ENCODE results near the gene DUOX2.

The DUOX2 gene

DNA sequence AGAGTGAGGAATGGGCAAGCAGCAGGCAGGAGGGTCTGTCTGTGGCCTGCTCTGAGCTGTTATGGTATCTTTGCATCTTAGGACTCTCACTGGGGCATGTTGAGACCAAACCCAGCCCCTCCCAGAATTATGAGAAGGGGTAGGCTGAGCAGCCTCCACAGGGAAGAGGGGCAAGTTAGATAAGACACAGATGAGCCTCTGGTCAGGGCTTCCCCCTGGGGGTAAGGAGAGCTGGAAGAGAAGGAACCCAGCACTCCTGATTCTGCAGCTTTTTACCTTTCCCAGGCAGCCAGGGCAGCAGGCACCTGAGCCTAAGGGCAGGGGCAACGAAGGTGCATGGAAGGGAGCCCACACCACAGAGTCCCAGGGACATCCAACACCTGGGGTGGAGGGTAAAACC is 35.1 kb upstream of the DUOX2 start:
- no peaks in the 10 kb centered on the region for H3K27me3 ChIP-seq (ENCODE audit: insufficient read depth, low read length)
- no peaks in the 10 kb centered on the region for H3K36me3 ChIP-seq (ENCODE audit: insufficient read depth, low read length)
- H3K27ac ChIP-seq (ENCODE audit: low read depth, low read length), result no peak overlapping the region
- no peaks in the 10 kb centered on the region for H3K79me2 ChIP-seq (ENCODE audit: control insufficient read depth, insufficient read depth, low read length, unreplicated experiment)
- H2AFZ ChIP-seq (ENCODE audit: low read length, unreplicated experiment), result no peak overlapping the region
- H3K4me1 ChIP-seq (ENCODE audit: control insufficient read depth, insufficient read depth, low read length, unreplicated experiment), result peaks cover 4% of the 10 kb centered on the region
- no peak overlapping the region for H3K4me3 ChIP-seq (ENCODE audit: low read depth, low read length)

DNA sequence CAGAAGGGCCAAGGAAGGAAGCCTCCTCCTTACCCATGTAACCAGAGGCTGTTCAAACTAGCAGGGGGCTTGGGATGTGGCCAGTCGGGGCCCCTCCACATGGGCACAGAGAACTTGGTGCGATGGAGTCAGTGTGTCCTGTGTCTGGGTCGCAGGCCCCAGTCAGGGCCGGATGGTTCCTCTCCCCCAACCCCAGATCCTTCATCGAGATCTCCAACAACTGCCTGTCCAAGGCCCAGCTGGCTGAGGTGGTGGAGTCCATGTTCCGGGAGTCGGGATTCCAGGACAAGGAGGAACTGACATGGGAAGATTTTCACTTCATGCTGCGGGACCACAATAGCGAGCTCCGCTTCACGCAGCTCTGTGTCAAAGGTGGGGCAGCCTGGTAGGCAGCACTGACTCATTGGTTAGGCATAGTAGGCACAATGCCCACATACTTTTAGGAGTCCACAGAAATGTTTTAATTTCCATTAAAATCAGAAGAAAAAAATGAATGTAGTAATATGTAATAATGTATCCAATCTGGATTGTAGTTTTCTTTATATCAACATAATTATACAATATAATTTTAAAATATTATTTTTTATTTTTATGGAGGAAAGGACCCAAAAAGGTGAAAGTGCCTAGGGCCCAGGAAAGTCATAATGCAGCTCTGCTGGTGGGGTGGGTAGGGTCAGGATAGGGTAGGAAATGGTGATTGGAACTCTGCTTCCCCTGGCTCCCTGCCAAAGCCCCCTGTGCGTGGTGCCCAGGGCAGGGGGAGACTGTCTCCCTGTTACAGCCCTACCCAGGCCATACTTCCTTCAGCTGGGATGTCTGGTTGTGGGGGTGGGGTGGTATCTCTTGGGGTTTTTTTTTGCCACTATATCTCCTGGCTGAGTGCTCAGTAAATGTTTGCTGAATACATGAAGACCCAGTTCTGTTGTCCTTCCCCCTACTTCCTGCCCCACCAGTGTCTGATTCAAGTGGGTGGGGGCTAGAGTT is 34.4 kb upstream of the DUOX2 start:
- H3K4me1 ChIP-seq (ENCODE audit: control insufficient read depth, insufficient read depth, low read length, unreplicated experiment), result peaks cover 4% of the 10 kb centered on the region
- no peaks in the 10 kb centered on the region for H3K36me3 ChIP-seq (ENCODE audit: insufficient read depth, low read length)
- H3K79me2 ChIP-seq (ENCODE audit: control insufficient read depth, insufficient read depth, low read length, unreplicated experiment), result no peaks in the 10 kb centered on the region
- no peak overlapping the region for H2AFZ ChIP-seq (ENCODE audit: low read length, unreplicated experiment)
- H3K4me3 ChIP-seq (ENCODE audit: low read depth, low read length), result no peak overlapping the region
- no peaks in the 10 kb centered on the region for H3K27me3 ChIP-seq (ENCODE audit: insufficient read depth, low read length)
- no peak overlapping the region for H3K27ac ChIP-seq (ENCODE audit: low read depth, low read length)

DNA sequence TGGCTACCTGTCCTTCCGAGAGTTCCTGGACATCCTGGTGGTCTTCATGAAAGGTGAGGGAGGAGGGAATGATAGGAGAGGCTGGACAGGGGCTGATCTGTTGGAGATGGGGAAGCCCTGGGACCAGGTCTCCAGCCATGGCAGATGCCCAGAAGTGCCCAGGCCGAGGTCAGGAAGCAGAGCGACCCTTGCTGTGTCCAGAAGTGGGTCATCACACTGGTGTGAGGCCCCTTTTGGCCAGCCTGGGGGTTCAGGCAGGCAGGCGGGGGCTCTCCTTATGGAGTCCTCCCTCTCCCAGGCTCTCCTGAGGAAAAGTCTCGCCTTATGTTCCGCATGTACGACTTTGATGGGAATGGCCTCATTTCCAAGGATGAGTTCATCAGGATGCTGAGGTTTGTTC is 33.6 kb upstream of the DUOX2 start:
- no peaks in the 10 kb centered on the region for H3K79me2 ChIP-seq (ENCODE audit: control insufficient read depth, insufficient read depth, low read length, unreplicated experiment)
- H2AFZ ChIP-seq (ENCODE audit: low read length, unreplicated experiment), result no peak overlapping the region
- H3K4me1 ChIP-seq (ENCODE audit: control insufficient read depth, insufficient read depth, low read length, unreplicated experiment), result peaks cover 4% of the 10 kb centered on the region
- H3K36me3 ChIP-seq (ENCODE audit: insufficient read depth, low read length), result no peaks in the 10 kb centered on the region
- H3K27ac ChIP-seq (ENCODE audit: low read depth, low read length), result no peak overlapping the region
- no peaks in the 10 kb centered on the region for H3K27me3 ChIP-seq (ENCODE audit: insufficient read depth, low read length)
- H3K4me3 ChIP-seq (ENCODE audit: low read depth, low read length), result no peak overlapping the region

DNA sequence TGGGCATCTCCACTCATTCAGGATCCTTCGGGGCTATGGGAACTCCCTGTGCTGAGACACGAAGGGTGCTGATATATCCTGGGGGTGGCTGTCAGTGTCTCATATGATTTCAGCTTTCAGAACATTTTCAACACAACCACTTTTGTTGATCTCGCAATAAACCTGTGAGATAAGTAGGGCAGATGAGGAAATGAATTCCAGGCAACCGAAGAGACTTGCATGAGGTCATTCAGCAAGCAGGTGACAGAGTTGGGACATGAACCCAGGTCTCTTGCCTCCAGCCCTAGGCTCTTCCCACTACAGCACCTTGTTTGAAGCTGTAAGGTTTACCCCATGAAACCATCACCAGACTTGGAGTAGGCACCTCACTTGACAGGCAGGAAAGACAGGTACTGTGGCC is 32.4 kb upstream of the DUOX2 start:
- H3K27ac ChIP-seq (ENCODE audit: low read depth, low read length), result no peak overlapping the region
- H3K79me2 ChIP-seq (ENCODE audit: control insufficient read depth, insufficient read depth, low read length, unreplicated experiment), result no peaks in the 10 kb centered on the region
- no peak overlapping the region for H2AFZ ChIP-seq (ENCODE audit: low read length, unreplicated experiment)
- H3K36me3 ChIP-seq (ENCODE audit: insufficient read depth, low read length), result no peaks in the 10 kb centered on the region
- H3K27me3 ChIP-seq (ENCODE audit: insufficient read depth, low read length), result no peaks in the 10 kb centered on the region
- H3K4me3 ChIP-seq (ENCODE audit: low read depth, low read length), result no peak overlapping the region
- peaks cover 4% of the 10 kb centered on the region for H3K4me1 ChIP-seq (ENCODE audit: control insufficient read depth, insufficient read depth, low read length, unreplicated experiment)

DNA sequence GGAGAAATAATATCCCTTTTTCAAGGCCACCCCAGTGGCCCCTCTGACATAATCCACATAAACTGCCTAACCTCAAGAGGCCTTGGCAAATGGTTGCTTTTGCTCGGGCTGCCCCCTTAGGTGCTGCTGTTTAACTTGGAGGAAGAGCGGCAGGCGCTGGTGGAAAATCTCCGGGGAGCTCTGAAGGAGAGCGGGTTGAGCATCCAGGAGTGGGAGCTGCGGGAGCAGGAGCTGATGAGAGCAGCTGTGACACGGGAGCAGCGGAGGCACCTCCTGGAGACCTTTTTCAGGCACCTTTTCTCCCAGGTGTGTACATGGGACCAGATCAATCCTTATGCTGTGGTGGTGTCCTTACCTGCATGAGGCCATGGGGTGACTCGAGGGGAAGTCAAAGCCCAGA is 30.8 kb upstream of the DUOX2 start:
- no peaks in the 10 kb centered on the region for H3K36me3 ChIP-seq (ENCODE audit: insufficient read depth, low read length)
- H3K4me1 ChIP-seq (ENCODE audit: control insufficient read depth, insufficient read depth, low read length, unreplicated experiment), result peaks cover 4% of the 10 kb centered on the region
- H2AFZ ChIP-seq (ENCODE audit: low read length, unreplicated experiment), result no peak overlapping the region
- H3K27ac ChIP-seq (ENCODE audit: low read depth, low read length), result no peak overlapping the region
- H3K4me3 ChIP-seq (ENCODE audit: low read depth, low read length), result no peak overlapping the region
- H3K27me3 ChIP-seq (ENCODE audit: insufficient read depth, low read length), result no peaks in the 10 kb centered on the region
- no peaks in the 10 kb centered on the region for H3K79me2 ChIP-seq (ENCODE audit: control insufficient read depth, insufficient read depth, low read length, unreplicated experiment)

DNA sequence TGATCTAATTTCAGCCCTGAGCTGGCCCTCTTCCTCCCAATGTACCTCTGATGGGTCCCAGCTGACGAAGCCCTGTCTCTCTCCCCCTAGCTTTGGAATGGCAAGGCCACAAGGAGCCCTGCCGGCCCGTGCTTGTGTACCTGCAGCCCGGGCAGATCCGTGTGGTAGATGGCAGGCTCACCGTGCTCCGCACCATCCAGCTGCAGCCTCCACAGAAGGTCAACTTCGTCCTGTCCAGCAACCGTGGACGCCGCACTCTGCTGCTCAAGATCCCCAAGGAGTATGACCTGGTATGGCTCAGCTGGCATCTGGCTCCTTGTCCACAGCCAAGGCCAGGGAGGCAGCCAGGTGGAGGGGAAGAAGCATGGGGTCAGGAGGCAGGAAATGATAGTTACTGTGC is 30.0 kb upstream of the DUOX2 start:
- no peak overlapping the region for H3K4me3 ChIP-seq (ENCODE audit: low read depth, low read length)

DNA sequence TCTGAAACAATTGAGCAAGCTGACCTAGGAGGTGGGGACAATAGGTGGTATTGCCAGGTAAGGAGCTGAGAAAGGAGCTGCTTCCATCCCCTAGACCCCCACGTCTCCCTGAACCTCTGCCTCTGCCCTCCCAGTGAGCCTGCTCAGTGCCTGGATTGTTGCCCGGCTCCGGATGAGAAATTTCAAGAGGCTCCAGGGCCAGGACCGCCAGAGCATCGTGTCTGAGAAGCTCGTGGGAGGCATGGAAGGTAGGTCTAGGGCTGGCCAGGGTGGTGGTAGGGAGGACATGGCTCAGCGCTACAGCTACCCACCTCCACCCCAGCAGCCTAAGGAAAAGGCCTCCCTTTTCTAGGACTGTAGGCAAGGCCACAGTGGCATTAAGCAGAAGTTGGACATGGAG is 29.1 kb upstream of the DUOX2 start:
- H3K27me3 ChIP-seq (ENCODE audit: insufficient read depth, low read length), result no peaks in the 10 kb centered on the region
- peaks cover under 1% of the 10 kb centered on the region for H3K4me1 ChIP-seq (ENCODE audit: control insufficient read depth, insufficient read depth, low read length, unreplicated experiment)
- H3K4me3 ChIP-seq (ENCODE audit: low read depth, low read length), result no peak overlapping the region
- no peak overlapping the region for H3K27ac ChIP-seq (ENCODE audit: low read depth, low read length)
- no peak overlapping the region for H2AFZ ChIP-seq (ENCODE audit: low read length, unreplicated experiment)
- no peaks in the 10 kb centered on the region for H3K36me3 ChIP-seq (ENCODE audit: insufficient read depth, low read length)
- H3K79me2 ChIP-seq (ENCODE audit: control insufficient read depth, insufficient read depth, low read length, unreplicated experiment), result no peaks in the 10 kb centered on the region

More for the DNA sequence above, 30.0 kb upstream of the DUOX2 start:
- Histone ChIP-seq H3K27me3 (ENCODE audit: insufficient read depth, low read length) (no peaks in the 10 kb centered on the region), H2AFZ (ENCODE audit: low read length, unreplicated experiment) (no peak overlapping the region), H3K79me2 (ENCODE audit: control insufficient read depth, insufficient read depth, low read length, unreplicated experiment) (no peaks in the 10 kb centered on the region), H3K36me3 (ENCODE audit: insufficient read depth, low read length) (no peaks in the 10 kb centered on the region), H3K4me1 (ENCODE audit: control insufficient read depth, insufficient read depth, low read length, unreplicated experiment) (peaks cover 4% of the 10 kb centered on the region), H3K27ac (ENCODE audit: low read depth, low read length) (no peak overlapping the region)

DNA sequence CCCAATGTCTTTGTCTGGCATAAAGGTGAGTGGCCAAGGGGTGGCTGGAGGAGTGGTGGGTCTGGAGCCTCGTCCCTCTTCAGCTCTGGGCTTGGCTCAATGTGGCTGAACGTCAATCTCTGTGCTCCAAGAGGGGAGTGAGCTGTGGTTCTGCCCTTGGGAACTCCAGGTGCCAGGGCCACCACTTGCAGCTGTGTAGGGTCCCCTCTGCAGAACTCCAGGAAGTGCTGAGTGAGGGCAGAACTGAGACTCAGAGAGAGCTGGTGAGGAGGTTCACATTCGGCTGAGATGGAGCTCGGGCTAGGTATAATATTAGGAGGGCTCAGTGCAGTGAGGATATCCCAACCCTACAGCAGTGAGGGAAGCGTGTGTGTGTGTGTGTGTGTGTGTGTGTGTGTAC is 27.4 kb upstream of the DUOX2 start:
- Histone ChIP-seq H3K36me3 (ENCODE audit: insufficient read depth, low read length) (no peaks in the 10 kb centered on the region), H2AFZ (ENCODE audit: low read length, unreplicated experiment) (no peak overlapping the region), H3K27ac (ENCODE audit: low read depth, low read length) (no peak overlapping the region), H3K79me2 (ENCODE audit: control insufficient read depth, insufficient read depth, low read length, unreplicated experiment) (no peaks in the 10 kb centered on the region), H3K4me3 (ENCODE audit: low read depth, low read length) (no peak overlapping the region), H3K27me3 (ENCODE audit: insufficient read depth, low read length) (peaks cover 5% of the 10 kb centered on the region), H3K4me1 (ENCODE audit: control insufficient read depth, insufficient read depth, low read length, unreplicated experiment) (no peaks in the 10 kb centered on the region)

DNA sequence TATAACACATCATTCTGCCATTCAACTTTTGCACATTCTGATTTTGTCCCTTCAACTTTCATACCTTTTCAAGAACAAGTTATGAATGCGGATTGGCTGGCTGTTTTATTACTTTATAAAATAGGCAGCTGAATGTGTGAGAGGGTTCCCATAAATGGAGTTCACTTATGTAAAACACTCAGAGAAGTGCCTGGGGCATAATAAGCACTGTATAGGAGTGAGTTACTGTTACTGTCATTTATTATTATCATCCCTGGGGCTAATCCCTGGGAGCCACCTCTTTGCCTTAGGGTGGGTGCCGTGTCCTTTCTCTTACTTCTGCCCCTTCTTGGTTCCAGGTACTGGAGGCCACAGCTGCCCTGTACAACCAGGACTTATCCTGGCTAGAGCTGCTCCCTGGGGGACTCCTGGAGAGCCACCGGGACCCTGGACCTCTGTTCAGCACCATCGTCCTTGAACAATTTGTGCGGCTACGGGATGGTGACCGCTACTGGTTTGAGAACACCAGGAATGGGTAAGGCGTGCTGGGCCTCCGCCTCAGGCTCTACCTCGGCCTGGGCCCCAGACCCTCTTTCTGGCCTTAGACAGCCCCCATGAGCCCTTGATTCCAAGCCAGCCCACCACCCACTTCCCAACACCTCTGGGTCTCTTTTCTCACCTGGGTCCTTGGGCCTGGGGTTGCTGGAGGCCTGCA is 26.7 kb upstream of the DUOX2 start:
- Histone ChIP-seq H3K36me3 (ENCODE audit: insufficient read depth, low read length) (no peaks in the 10 kb centered on the region), H3K4me3 (ENCODE audit: low read depth, low read length) (no peak overlapping the region), H3K4me1 (ENCODE audit: control insufficient read depth, insufficient read depth, low read length, unreplicated experiment) (no peaks in the 10 kb centered on the region), H3K79me2 (ENCODE audit: control insufficient read depth, insufficient read depth, low read length, unreplicated experiment) (no peaks in the 10 kb centered on the region), H3K27me3 (ENCODE audit: insufficient read depth, low read length) (peaks cover 11% of the 10 kb centered on the region), H2AFZ (ENCODE audit: low read length, unreplicated experiment) (no peak overlapping the region), H3K27ac (ENCODE audit: low read depth, low read length) (no peak overlapping the region)

DNA sequence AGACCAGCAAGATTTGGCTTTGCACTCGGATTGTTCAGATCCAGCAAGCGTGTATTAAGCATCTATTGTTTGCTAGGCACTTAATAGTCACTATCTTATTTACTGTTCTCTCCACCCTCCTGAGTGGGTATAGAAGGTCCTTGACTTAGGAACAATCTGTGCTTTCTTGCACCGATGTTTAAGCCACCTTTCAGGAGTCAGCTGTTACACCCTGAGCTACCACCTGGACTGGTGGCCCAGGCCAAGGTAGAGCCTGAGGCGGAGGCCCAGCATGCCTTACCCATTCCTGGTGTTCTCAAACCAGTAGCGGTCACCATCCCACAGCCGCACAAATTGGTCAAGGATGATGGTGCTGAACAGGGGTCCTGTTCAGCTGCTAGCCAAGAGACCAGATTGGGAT is 25.8 kb upstream of the DUOX2 start:
- Histone ChIP-seq H3K4me1 (ENCODE audit: control insufficient read depth, insufficient read depth, low read length, unreplicated experiment) (no peaks in the 10 kb centered on the region), H2AFZ (ENCODE audit: low read length, unreplicated experiment) (no peak overlapping the region), H3K79me2 (ENCODE audit: control insufficient read depth, insufficient read depth, low read length, unreplicated experiment) (no peaks in the 10 kb centered on the region), H3K27ac (ENCODE audit: low read depth, low read length) (no peak overlapping the region), H3K4me3 (ENCODE audit: low read depth, low read length) (no peak overlapping the region), H3K36me3 (ENCODE audit: insufficient read depth, low read length) (no peaks in the 10 kb centered on the region), H3K27me3 (ENCODE audit: insufficient read depth, low read length) (peaks cover 18% of the 10 kb centered on the region)

All from ACC112 (cell line).